Uterus (tissue), 4 donors: ENCODE data around the gene RAE1. TPM values are rescaled to one million over a fixed set of nuclear protein-coding genes. Genes with fewer than 3 reads are reported as not detected.

Experiments used
- DNase-seq, 2 donors: peaks; one replicate each; pipeline ENCODE4 v3.0.0-alpha.2; 2019 to 2020
- H3K27ac ChIP-seq, 2 donors: fragments of 200-600 bp; sonication (generic); 1 replicate in 1 of 2; 2 replicates in 1 of 2; pipeline ENCODE4 v1.5.1; 2016 to 2018
- H3K27me3 ChIP-seq, 2 donors: fragments of 200-600 bp; sonication (generic); one replicate each; pipeline ENCODE4 v1.5.1; 2018 to 2019; ENCODE audit warnings: control low read depth in 1 of 2
- H3K36me3 ChIP-seq, 2 donors: fragments of 200-600 bp; sonication (generic); one replicate each; pipeline ENCODE4 v1.5.1; 2019; ENCODE audit warnings: control low read depth in 1 of 2
- H3K4me1 ChIP-seq, 2 donors: fragments of 200-600 bp; sonication (generic); one replicate each; pipeline ENCODE4 v1.5.1; 2018 to 2019; ENCODE audit warnings: control low read depth in 1 of 2
- H3K4me3 ChIP-seq, 2 donors: fragments of 200-600 bp; sonication (generic); 1 replicate in 1 of 2; 2 replicates in 1 of 2; pipeline ENCODE4 v1.5.1; 2018 to 2019; ENCODE audit warnings: mild to moderate bottlenecking in 1 of 2
- H3K9me3 ChIP-seq, 2 donors: fragments of 200-600 bp; sonication (generic); one replicate each; pipeline ENCODE4 v1.5.1; 2019; ENCODE audit warnings: control low read depth in 1 of 2
- CTCF ChIP-seq, 4 experiments: fragments of 200-600 bp in 2 of 4; fragments of 450-650 bp in 2 of 4; sonication (generic) in 2 of 4; IDR thresholded peaks; one replicate each; pipeline ENCODE4 v1.5.1; 2016 to 2019; ENCODE audit warnings: antibody characterized with exemption in 4 of 4, mild to moderate bottlenecking in 2 of 4, moderate library complexity in 1 of 4
- POLR2A ChIP-seq, 2 donors: fragments of 450-650 bp; IDR thresholded peaks; one replicate each; pipeline ENCODE4 v1.6.1; 2016; ENCODE audit warnings: antibody characterized with exemption in 2 of 2, mild to moderate bottlenecking in 1 of 2, moderate library complexity in 1 of 2
- intact Hi-C: fragments of 100-400 bp; cut with DNase I; formaldehyde crosslinking; loops from one replicate; pipeline ENCODE4 v1.15.1; 2023; ENCODE audit warnings: low total_unique reads
- total RNA-seq, 4 donors: library from RNA; depleted of rRNA in 3 of 4; stranded (reverse); fragments of >200 nt in 3 of 4; gene quantifications; one replicate each; pipeline versions ENCODE4 v1.1.0 to v1.2.4, GENCODE V29; 2014 to 2023
- donor health status: DM: yes; HTN: yes; CAD: no.

Gene RAE1
- total RNA-seq, 4 donors from 2014 or later = 23.4 to 72.0 (median 36.0) TPM

- Histone ChIP-seq H3K27ac (no peak overlapping the region), H3K27me3 (no peaks in the 10 kb centered on the region), H3K36me3 (no peaks in the 10 kb centered on the region), H3K9me3 (no peaks in the 10 kb centered on the region), H3K4me1 (no peaks in the 10 kb centered on the region), H3K4me3 (no peak overlapping the region)
- no peak for DNase-seq
- TF ChIP-seq CTCF (IDR thresholded peaks at IDR 0.05) = no peak
- no peak for TF ChIP-seq POLR2A (IDR thresholded peaks at IDR 0.05)
- intact Hi-C loops = no loop called here
These were observed 35.7 kb upstream of the RAE1 start for GRCh38 chr20:57315083-57315975.

DNA sequence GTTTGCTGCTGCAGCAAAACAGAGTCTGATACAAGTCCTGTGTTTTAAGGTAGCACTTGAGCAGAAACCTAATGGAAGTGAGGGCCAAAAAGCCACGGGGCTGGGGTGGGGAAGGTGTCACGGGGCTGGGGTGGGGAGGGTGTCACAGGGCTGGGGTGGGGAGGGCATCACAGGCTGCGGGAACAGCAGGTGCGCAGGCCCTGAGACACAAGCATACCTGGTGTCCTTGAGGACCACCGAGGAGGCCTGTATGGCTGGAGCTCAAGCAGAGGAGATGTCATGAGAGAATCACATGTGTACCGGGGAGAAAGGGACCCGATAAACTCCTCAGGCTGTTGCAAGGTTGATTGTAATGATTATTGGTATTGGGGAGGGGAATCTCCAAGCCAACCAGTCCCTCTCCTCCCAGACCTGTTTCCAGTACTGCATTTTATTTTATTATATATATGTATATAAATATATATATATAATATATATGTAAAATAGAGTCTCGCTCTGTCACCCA is 35.0 kb upstream of the RAE1 start:
- no peak for DNase-seq
- Histone ChIP-seq H3K27me3 (no peaks in the 10 kb centered on the region), H3K9me3 (no peaks in the 10 kb centered on the region), H3K27ac (no peak overlapping the region), H3K4me3 (no peak overlapping the region), H3K4me1 (no peaks in the 10 kb centered on the region), H3K36me3 (no peaks in the 10 kb centered on the region)
- TF ChIP-seq CTCF (IDR thresholded peaks at IDR 0.05) (no peak), POLR2A (IDR thresholded peaks at IDR 0.05) (no peak)
- intact Hi-C loops = no loop called here

DNA sequence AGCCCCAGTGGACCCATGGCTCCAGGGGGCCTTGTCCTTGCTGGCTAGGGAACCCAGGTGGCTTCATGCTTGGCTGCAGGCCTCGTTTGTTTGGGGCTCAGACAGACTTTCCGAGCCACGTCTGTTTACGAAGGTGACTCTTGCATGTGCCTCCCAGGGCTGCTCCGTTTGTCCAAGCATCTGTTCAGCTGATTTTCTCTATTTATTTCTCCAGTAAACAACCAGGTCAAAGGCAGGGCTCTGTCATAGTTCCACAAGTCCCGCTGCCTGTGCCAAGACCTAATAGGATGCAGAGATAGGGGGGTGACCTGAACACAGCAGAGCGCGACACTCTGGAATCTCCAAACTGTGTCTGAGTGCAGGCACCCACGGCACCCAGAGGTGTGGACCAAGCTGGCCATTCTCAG is 34.3 kb upstream of the RAE1 start:
- Histone ChIP-seq H3K4me3 (no peak overlapping the region), H3K4me1 (no peaks in the 10 kb centered on the region), H3K27me3 (no peaks in the 10 kb centered on the region), H3K9me3 (no peaks in the 10 kb centered on the region), H3K36me3 (no peaks in the 10 kb centered on the region), H3K27ac (no peak overlapping the region)
- no peak for DNase-seq
- no peak for TF ChIP-seq POLR2A (IDR thresholded peaks at IDR 0.05)
- no peak for TF ChIP-seq CTCF (IDR thresholded peaks at IDR 0.05)
- intact Hi-C loops = no loop called here

DNA sequence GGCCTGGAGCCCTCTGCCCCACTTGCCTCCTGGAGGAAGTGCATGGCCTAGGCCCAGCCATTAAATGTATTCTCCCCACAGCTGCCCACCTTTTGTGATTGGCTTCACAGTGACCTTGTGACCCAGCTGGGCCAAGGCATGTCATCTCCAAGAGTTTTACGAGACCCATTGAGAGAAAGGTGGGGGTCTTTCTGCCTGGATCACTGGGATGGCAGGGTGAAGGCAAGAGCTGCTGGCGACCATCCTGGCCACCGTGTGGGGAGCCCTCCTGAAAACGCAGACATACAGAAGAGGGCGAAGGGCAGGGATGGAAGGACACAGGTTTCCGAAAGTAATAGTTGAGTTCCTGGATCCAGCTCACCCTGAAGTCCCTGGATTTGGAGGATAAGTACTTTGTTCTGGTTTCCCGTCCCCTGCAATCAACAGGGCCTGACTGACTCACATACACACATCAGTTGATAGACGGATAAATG is 33.7 kb upstream of the RAE1 start:
- no peak overlapping the region for H3K4me3 ChIP-seq
- no peaks in the 10 kb centered on the region for H3K9me3 ChIP-seq
- TF ChIP-seq POLR2A (IDR thresholded peaks at IDR 0.05) (no peak), CTCF (IDR thresholded peaks at IDR 0.05) (no peak)
- no peaks in the 10 kb centered on the region for H3K36me3 ChIP-seq
- intact Hi-C loops = no loop called here
- no peak for DNase-seq
- H3K4me1 ChIP-seq = no peaks in the 10 kb centered on the region
- no peak overlapping the region for H3K27ac ChIP-seq
- no peaks in the 10 kb centered on the region for H3K27me3 ChIP-seq

GRCh38 chr20:57317789-57318371 is 33.2 kb upstream of the RAE1 start:
- H3K36me3 ChIP-seq = no peaks in the 10 kb centered on the region
- H3K9me3 ChIP-seq = no peaks in the 10 kb centered on the region
- H3K4me1 ChIP-seq = no peaks in the 10 kb centered on the region
- no peaks in the 10 kb centered on the region for H3K27me3 ChIP-seq
- H3K27ac ChIP-seq = no peak overlapping the region
- intact Hi-C loops = no loop called here
- no peak for DNase-seq
- TF ChIP-seq CTCF (IDR thresholded peaks at IDR 0.05) = no peak
- TF ChIP-seq POLR2A (IDR thresholded peaks at IDR 0.05) = no peak
- no peak overlapping the region for H3K4me3 ChIP-seq
